HEK293 (cell line): ENCODE data around the gene NDST3.

Experiments used
- PBX3 ChIP-seq: sonication (generic); formaldehyde crosslinking; IDR thresholded peaks from 2 replicates; pipeline ENCODE4 v1.8.1; 2022; ENCODE audit warnings: mild to moderate bottlenecking, moderate library complexity, missing genetic modification reagents
- PRDM4 ChIP-seq: fragments of 450-650 bp; formaldehyde crosslinking; IDR thresholded peaks from 2 replicates; pipeline ENCODE4 v1.5.1; 2017; ENCODE audit warnings: missing biosample characterization, missing genetic modification characterization
- TF ChIP-seq, protein P1 (sequence below): IDR thresholded peaks from 2 replicates; pipeline ENCODE4 v1.6.1; 2011; ENCODE audit warnings: mild to moderate bottlenecking, low read depth, low read length, borderline replicate concordance
- TF ChIP-seq, protein P2 (sequence below): fragments of 450-650 bp; formaldehyde crosslinking; IDR thresholded peaks from 2 replicates; pipeline ENCODE4 v1.5.1; 2016; ENCODE audit warnings: missing biosample characterization, missing genetic modification characterization
- TF ChIP-seq, protein P3 (sequence below): fragments of 450-650 bp; formaldehyde crosslinking; optimal IDR thresholded peaks from 2 replicates; pipeline ENCODE3; 2016; ENCODE audit warnings: missing biosample characterization, mild to moderate bottlenecking, missing genetic modification characterization
- TF ChIP-seq, protein P4 (sequence below): fragments of 450-650 bp; formaldehyde crosslinking; IDR thresholded peaks from 2 replicates; pipeline ENCODE4 v1.5.1; 2016; ENCODE audit warnings: missing biosample characterization, missing genetic modification characterization

GRCh38 chr4:118081434-118081833 lies 47.1 kb downstream of the NDST3 start:
- TF ChIP-seq, protein P1, sequence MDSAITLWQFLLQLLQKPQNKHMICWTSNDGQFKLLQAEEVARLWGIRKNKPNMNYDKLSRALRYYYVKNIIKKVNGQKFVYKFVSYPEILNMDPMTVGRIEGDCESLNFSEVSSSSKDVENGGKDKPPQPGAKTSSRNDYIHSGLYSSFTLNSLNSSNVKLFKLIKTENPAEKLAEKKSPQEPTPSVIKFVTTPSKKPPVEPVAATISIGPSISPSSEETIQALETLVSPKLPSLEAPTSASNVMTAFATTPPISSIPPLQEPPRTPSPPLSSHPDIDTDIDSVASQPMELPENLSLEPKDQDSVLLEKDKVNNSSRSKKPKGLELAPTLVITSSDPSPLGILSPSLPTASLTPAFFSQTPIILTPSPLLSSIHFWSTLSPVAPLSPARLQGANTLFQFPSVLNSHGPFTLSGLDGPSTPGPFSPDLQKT: no peak
- TF ChIP-seq, protein P2, sequence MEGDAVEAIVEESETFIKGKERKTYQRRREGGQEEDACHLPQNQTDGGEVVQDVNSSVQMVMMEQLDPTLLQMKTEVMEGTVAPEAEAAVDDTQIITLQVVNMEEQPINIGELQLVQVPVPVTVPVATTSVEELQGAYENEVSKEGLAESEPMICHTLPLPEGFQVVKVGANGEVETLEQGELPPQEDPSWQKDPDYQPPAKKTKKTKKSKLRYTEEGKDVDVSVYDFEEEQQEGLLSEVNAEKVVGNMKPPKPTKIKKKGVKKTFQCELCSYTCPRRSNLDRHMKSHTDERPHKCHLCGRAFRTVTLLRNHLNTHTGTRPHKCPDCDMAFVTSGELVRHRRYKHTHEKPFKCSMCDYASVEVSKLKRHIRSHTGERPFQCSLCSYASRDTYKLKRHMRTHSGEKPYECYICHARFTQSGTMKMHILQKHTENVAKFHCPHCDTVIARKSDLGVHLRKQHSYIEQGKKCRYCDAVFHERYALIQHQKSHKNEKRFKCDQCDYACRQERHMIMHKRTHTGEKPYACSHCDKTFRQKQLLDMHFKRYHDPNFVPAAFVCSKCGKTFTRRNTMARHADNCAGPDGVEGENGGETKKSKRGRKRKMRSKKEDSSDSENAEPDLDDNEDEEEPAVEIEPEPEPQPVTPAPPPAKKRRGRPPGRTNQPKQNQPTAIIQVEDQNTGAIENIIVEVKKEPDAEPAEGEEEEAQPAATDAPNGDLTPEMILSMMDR (tag by site-specific recombination): no peak
- no peak for TF ChIP-seq PRDM4 (tag by site-specific recombination)
- TF ChIP-seq, protein P3, sequence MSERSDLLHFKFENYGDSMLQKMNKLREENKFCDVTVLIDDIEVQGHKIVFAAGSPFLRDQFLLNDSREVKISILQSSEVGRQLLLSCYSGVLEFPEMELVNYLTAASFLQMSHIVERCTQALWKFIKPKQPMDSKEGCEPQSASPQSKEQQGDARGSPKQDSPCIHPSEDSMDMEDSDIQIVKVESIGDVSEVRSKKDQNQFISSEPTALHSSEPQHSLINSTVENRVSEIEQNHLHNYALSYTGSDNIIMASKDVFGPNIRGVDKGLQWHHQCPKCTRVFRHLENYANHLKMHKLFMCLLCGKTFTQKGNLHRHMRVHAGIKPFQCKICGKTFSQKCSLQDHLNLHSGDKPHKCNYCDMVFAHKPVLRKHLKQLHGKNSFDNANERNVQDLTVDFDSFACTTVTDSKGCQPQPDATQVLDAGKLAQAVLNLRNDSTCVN: no peak
- TF ChIP-seq, protein P4, sequence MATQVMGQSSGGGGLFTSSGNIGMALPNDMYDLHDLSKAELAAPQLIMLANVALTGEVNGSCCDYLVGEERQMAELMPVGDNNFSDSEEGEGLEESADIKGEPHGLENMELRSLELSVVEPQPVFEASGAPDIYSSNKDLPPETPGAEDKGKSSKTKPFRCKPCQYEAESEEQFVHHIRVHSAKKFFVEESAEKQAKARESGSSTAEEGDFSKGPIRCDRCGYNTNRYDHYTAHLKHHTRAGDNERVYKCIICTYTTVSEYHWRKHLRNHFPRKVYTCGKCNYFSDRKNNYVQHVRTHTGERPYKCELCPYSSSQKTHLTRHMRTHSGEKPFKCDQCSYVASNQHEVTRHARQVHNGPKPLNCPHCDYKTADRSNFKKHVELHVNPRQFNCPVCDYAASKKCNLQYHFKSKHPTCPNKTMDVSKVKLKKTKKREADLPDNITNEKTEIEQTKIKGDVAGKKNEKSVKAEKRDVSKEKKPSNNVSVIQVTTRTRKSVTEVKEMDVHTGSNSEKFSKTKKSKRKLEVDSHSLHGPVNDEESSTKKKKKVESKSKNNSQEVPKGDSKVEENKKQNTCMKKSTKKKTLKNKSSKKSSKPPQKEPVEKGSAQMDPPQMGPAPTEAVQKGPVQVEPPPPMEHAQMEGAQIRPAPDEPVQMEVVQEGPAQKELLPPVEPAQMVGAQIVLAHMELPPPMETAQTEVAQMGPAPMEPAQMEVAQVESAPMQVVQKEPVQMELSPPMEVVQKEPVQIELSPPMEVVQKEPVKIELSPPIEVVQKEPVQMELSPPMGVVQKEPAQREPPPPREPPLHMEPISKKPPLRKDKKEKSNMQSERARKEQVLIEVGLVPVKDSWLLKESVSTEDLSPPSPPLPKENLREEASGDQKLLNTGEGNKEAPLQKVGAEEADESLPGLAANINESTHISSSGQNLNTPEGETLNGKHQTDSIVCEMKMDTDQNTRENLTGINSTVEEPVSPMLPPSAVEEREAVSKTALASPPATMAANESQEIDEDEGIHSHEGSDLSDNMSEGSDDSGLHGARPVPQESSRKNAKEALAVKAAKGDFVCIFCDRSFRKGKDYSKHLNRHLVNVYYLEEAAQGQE: no peak
- no peak for TF ChIP-seq PBX3 (CRISPR knock-in tag)
